HG03060 (cell line): ENCODE results near the gene SLC5A4.
"Not testable (repeated sequence)": the region's sequence is repeated elsewhere in the genome, so short reads cannot be mapped to it uniquely, and the experiment has no call there.

ENCODE experiments used
- ATAC-seq: cut with Tn5 transposase; IDR thresholded peaks from one replicate; pipeline ENCODE4 v1.9.1; 2021; ENCODE audit warnings: low read depth, moderate number of reproducible peaks; ENCODE audit not compliant: unreplicated experiment

SLC5A4 gene

GRCh38 chr22:32255217-32255616, at the start of gene SLC5A4:
SLC5A4 (minus strand) TSS chr22:32255347; CDS start chr22:32255329, 18 bp downstream.
- ATAC-seq: no peak

GRCh38 chr22:32293921-32294320, 38.8 kb upstream of the SLC5A4 start:
- ATAC-seq: not testable (repeated sequence)

GRCh38 chr22:32286290-32286840, 31.2 kb upstream of the SLC5A4 start:
- ATAC-seq: no peak

- no peak for ATAC-seq
Observed at GRCh38 chr22:32281072-32281471, 25.9 kb upstream of the SLC5A4 start.

GRCh38 chr22:32275353-32275752, 20.2 kb upstream of the SLC5A4 start:
- ATAC-seq: not testable (repeated sequence)

- no peak for ATAC-seq
Observed at GRCh38 chr22:32271389-32271788, 16.2 kb upstream of the SLC5A4 start.

GRCh38 chr22:32270641-32271369, 15.7 kb upstream of the SLC5A4 start:
- no peak for ATAC-seq

GRCh38 chr22:32269316-32269715, 14.2 kb upstream of the SLC5A4 start:
- no peak for ATAC-seq

- ATAC-seq: no peak
Observed at GRCh38 chr22:32267011-32267410, 11.9 kb upstream of the SLC5A4 start.

GRCh38 chr22:32265882-32266767, 11.0 kb upstream of the SLC5A4 start:
- ATAC-seq: no peak

GRCh38 chr22:32263678-32264077, 8.5 kb upstream of the SLC5A4 start:
- ATAC-seq: not testable (repeated sequence)

GRCh38 chr22:32261306-32261705, 6.2 kb upstream of the SLC5A4 start:
- no peak for ATAC-seq

- no peak for ATAC-seq
Observed at GRCh38 chr22:32258791-32259190, 3.6 kb upstream of the SLC5A4 start.

- ATAC-seq: no peak
Observed at GRCh38 chr22:32255726-32256125, 579 bp upstream of the SLC5A4 start.

- ATAC-seq: no peak
Observed at GRCh38 chr22:32249231-32249630, 5.9 kb downstream of the SLC5A4 start.

- no peak for ATAC-seq
Observed at GRCh38 chr22:32248276-32248675, 6.9 kb downstream of the SLC5A4 start.

- no peak for ATAC-seq
Observed at GRCh38 chr22:32246166-32246565, 9.0 kb downstream of the SLC5A4 start.

- ATAC-seq: no peak
Observed at GRCh38 chr22:32245042-32245441, 10.1 kb downstream of the SLC5A4 start.

GRCh38 chr22:32244547-32244946, 10.6 kb downstream of the SLC5A4 start:
- no peak for ATAC-seq

- no peak for ATAC-seq
Observed at GRCh38 chr22:32240461-32240860, 14.7 kb downstream of the SLC5A4 start.

GRCh38 chr22:32237906-32238305, 17.2 kb downstream of the SLC5A4 start:
- ATAC-seq: no peak
